Transverse colon (tissue), 3 donors: Measurements from ENCODE around the gene MRPL23.

Experiments used
- CTCF ChIP-seq, 5 experiments: fragments of 200-600 bp in 3 of 5; fragments of 450-650 bp in 2 of 5; sonication (generic) in 3 of 5; IDR thresholded peaks; 1 replicate in 2 of 5; 2 replicates in 3 of 5; pipeline ENCODE4 v1.5.1; 2016 to 2017; ENCODE audit warnings: antibody characterized with exemption in 5 of 5, inconsistent platforms in 3 of 5, mild to moderate bottlenecking in 2 of 5, moderate library complexity in 1 of 5
- EP300 ChIP-seq: sonication (generic); formaldehyde crosslinking; IDR thresholded peaks from one replicate; pipeline ENCODE4 v1.6.1; 2017; ENCODE audit warnings: antibody characterized with exemption, low read depth

GRCh38 chr11:1924646-1925372 lies 22.3 kb upstream of the MRPL23 start:
- TF ChIP-seq CTCF (IDR thresholded peaks at IDR 0.05), result no peak
- no peak for TF ChIP-seq EP300
